Measurements from ENCODE around the gene GLRA3. TPM values are rescaled to one million over a fixed set of nuclear protein-coding genes. Genes with fewer than 3 reads are reported as not detected.

The GLRA3 gene
- total RNA-seq, 4 donors from 2014 or later = not detected

- Histone ChIP-seq H3K27me3 (no peaks in the 10 kb centered on the region), H3K9me3 (no peaks in the 10 kb centered on the region), H3K27ac (no peak overlapping the region), H3K36me3 (no peaks in the 10 kb centered on the region), H3K4me1 (peaks cover 10% of the 10 kb centered on the region), H3K4me3 (no peak overlapping the region)
- no peak for TF ChIP-seq EP300 (IDR thresholded peaks at IDR 0.05)
- TF ChIP-seq CTCF (IDR thresholded peaks at IDR 0.05) = no peak
- TF ChIP-seq POLR2A (IDR thresholded peaks at IDR 0.05) = no peak
- no peak for TF ChIP-seq POLR2AphosphoS5 (IDR thresholded peaks at IDR 0.05)
- no peak for DNase-seq (ENCODE audit: low spot score in 2 of 2)
- WGBS = 60% methylated on average over 3 of the region's 3 CpGs
Measured at GRCh38 chr4:174669270-174669669, 159.8 kb downstream of the GLRA3 start.

- no peaks in the 10 kb centered on the region for H3K27me3 ChIP-seq
- TF ChIP-seq EP300 (IDR thresholded peaks at IDR 0.05) (no peak), POLR2AphosphoS5 (IDR thresholded peaks at IDR 0.05) (no peak), CTCF (IDR thresholded peaks at IDR 0.05) (no peak), POLR2A (IDR thresholded peaks at IDR 0.05) (no peak)
- DNase-seq (ENCODE audit: low spot score in 2 of 2) = no peak
- H3K4me1 ChIP-seq = peaks cover 4% of the 10 kb centered on the region
- H3K9me3 ChIP-seq = no peaks in the 10 kb centered on the region
- H3K36me3 ChIP-seq = no peaks in the 10 kb centered on the region
- no peak overlapping the region for H3K4me3 ChIP-seq
- no peak overlapping the region for H3K27ac ChIP-seq
Measured at GRCh38 chr4:174665799-174666198, 163.2 kb downstream of the GLRA3 start.

- no peak for DNase-seq (ENCODE audit: low spot score in 2 of 2)
- 51% methylated on average over 2 of the region's 2 CpGs for WGBS
- no peaks in the 10 kb centered on the region for H3K27me3 ChIP-seq
- no peak overlapping the region for H3K4me3 ChIP-seq
- no peaks in the 10 kb centered on the region for H3K36me3 ChIP-seq
- TF ChIP-seq POLR2A (IDR thresholded peaks at IDR 0.05) = no peak
- TF ChIP-seq POLR2AphosphoS5 (IDR thresholded peaks at IDR 0.05) = no peak
- TF ChIP-seq EP300 (IDR thresholded peaks at IDR 0.05) = no peak
- no peak for TF ChIP-seq CTCF (IDR thresholded peaks at IDR 0.05)
- peaks cover 4% of the 10 kb centered on the region for H3K4me1 ChIP-seq
- no peaks in the 10 kb centered on the region for H3K9me3 ChIP-seq
- no peak overlapping the region for H3K27ac ChIP-seq
Measured at GRCh38 chr4:174663216-174663615, 165.8 kb downstream of the GLRA3 start.

- Histone ChIP-seq H3K36me3 (no peaks in the 10 kb centered on the region), H3K27ac (no peak overlapping the region), H3K4me3 (no peak overlapping the region), H3K27me3 (no peaks in the 10 kb centered on the region), H3K4me1 (peaks cover 4% of the 10 kb centered on the region), H3K9me3 (no peaks in the 10 kb centered on the region)
- no peak for DNase-seq (ENCODE audit: low spot score in 2 of 2)
- 69% methylated on average over 3 of the region's 3 CpGs for WGBS
- TF ChIP-seq EP300 (IDR thresholded peaks at IDR 0.05) (no peak), POLR2AphosphoS5 (IDR thresholded peaks at IDR 0.05) (no peak), CTCF (IDR thresholded peaks at IDR 0.05) (no peak), POLR2A (IDR thresholded peaks at IDR 0.05) (no peak)
Measured at GRCh38 chr4:174658246-174658645, 170.8 kb downstream of the GLRA3 start.

GRCh38 chr4:174657472-174657871 lies 171.6 kb downstream of the GLRA3 start:
- H3K36me3 ChIP-seq = no peaks in the 10 kb centered on the region
- H3K27ac ChIP-seq = no peak overlapping the region
- H3K9me3 ChIP-seq = no peaks in the 10 kb centered on the region
- no peaks in the 10 kb centered on the region for H3K27me3 ChIP-seq
- TF ChIP-seq POLR2A (IDR thresholded peaks at IDR 0.05) (no peak), CTCF (IDR thresholded peaks at IDR 0.05) (no peak), EP300 (IDR thresholded peaks at IDR 0.05) (no peak), POLR2AphosphoS5 (IDR thresholded peaks at IDR 0.05) (no peak)
- DNase-seq (ENCODE audit: low spot score in 2 of 2) = no peak
- 81% methylated on average over 6 of the region's 6 CpGs for WGBS
- no peak overlapping the region for H3K4me3 ChIP-seq
- H3K4me1 ChIP-seq = no peaks in the 10 kb centered on the region
